NCI-H2227 treated with DMSO at 0.1 percent for 48 hours (cell line): ENCODE data around the gene SREK1IP1.
A peak's percentile ranks its signal among the peaks of the same experiment; 100 is the strongest.
"Not testable (repeated sequence)": the region's sequence is repeated elsewhere in the genome, so short reads cannot be mapped to it uniquely, and the experiment has no call there.

Source experiments
- DNase-seq: peaks from one replicate; lab custom pipeline; 2025; lab: John Stamatoyannopoulos, UW

Gene SREK1IP1

GRCh38 chr5:64763948-64764503, 4.5 kb downstream of the SREK1IP1 start:
- DNase-seq: peak; percentile 69

- no peak for DNase-seq
Measured at GRCh38 chr5:64759960-64760660, 8.4 kb downstream of the SREK1IP1 start.

- DNase-seq: no peak
Measured at GRCh38 chr5:64758901-64759300, 9.6 kb downstream of the SREK1IP1 start.

DNA sequence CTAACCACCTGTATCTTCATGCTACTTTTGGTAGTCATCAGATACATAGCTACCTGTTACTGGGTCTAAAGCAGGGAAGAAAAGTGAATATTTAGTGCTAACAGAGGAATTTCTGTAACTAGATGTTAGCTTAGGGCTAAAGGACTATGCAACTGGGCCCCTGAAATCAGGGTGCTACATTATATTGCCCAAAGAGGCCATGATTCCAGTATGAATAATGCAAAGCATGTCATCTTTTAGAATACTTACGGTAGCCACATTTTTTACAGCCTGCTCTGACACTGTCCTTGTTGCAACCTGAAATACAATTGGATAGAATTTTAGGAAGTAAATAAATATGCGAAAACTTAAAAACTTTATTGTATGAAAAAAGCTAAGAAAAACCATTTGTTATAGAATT, 14.4 kb downstream of the SREK1IP1 start:
- no peak for DNase-seq

DNA sequence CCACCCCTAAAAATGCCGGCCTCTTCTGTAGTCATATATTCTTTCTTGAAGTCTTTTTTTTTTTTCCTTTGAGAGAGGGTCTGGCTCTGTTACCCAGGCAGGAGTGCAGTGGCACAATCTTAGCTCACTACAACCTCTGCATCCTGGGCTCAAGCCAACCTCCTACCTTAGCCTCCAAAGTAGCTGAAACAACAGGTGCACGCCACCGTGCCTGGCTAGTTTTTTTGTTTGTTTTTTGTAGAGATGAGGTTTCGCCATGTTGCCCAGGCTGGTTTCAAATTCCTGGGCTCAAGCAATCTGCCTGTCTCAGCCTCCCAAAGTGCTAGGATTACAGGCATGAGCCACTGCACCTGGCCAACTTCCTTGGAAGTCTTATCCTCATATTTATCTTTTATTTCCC, 19.1 kb downstream of the SREK1IP1 start:
- DNase-seq: no peak

GRCh38 chr5:64746446-64746845, 22.0 kb downstream of the SREK1IP1 start:
- DNase-seq: no peak

DNA sequence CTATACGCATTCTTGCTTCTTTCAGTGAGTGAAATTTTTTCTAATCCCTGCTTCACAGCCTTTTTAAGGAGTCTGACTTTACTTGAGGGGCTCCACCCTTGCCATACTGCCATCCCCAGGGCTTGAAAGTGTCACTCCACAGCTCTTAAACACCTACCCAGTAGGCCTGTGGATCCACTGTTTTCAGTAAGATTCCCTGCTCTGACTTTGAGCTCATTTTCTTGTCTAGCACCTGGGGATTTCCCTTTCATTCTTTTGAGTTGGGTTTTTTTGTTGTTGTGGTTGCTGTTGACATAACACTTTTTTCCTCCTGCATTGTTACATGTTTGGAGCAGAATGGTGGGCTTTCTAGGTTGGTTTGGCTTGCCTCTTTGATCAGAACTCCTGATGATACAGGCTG, 23.6 kb downstream of the SREK1IP1 start:
- DNase-seq: no peak

GRCh38 chr5:64742821-64743220, 25.7 kb downstream of the SREK1IP1 start:
- no peak for DNase-seq

DNA sequence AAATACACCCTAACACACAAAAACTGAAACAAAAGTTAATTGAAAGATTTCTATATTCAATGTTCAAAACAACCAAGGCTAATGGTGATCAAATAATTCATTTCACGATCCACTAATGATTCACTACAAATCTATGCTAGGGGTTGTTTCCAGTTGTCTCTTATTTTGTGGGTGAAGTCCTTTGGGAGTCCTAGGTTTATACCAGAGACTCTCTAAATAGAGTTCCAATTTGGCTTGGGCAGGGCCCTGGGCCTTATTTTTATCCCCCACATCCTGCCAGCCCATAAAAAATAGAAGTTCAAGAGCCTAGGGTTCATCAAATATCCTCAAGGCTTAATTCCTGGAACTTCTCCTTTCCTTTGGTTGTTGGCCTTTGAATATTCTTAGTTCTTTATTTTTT, 26.1 kb downstream of the SREK1IP1 start:
- no peak for DNase-seq

DNA sequence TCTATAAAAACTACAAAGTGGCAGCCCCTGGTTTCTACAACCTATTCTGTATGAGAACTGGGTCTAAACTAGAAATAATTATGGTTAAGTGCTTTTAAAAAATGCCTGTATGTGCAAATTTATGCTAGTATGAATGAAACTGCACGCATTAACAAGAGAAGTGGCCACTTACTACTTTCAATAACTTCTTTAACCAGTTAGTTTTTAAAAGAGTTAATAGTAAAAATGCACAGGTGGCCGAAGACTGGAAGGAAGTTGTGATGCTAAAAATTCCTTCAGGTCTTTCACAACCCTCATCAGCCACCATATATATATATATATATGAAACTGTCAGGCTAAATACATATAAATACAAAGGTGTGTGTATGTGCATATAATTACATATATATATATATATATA, 41.3 kb downstream of the SREK1IP1 start:
- no peak for DNase-seq

DNA sequence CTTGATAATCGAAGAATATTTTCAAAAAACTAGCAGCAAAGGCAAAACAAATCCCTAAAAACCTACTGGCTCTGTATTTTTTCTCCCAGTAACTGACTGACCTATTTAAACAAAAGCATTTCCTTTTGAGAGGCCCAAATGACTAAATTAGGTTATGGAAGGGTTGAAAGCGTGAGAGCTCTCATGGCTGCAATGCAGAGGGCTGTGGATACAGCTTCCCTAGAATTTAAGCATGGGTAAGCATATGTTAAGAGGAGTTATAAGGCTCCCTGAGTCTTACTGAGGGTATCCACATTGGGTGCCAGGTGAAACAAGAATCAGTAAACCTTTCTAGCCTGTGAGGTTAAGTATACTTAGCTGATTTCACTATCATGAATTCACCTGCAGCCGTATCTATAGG, 45.9 kb downstream of the SREK1IP1 start:
- DNase-seq: no peak

- DNase-seq: not testable (repeated sequence)
Measured at GRCh38 chr5:64714495-64714894, 54.0 kb downstream of the SREK1IP1 start.

GRCh38 chr5:64707191-64707590, 61.3 kb downstream of the SREK1IP1 start:
- no peak for DNase-seq

- not testable (repeated sequence) for DNase-seq
Measured at GRCh38 chr5:64706074-64706473, 62.4 kb downstream of the SREK1IP1 start.

DNA sequence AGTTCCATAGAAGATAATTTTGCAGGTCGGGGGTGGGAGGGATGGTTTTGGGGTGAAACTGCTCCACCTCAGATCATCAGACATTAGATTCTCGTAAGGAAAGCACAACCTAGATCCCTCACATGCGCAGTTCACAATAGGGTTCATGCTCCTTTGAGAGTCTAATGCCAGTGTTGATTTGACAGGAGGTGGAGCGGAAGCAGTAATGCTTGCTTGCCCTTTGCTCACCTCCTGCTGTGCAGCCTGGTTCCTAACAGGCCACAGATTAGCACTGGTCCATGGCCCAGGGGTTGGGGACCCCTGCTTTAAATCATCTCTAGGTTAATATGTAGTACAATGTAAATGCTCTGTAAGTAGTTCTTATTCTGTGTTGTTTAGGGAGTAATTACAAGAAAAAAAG, 67.7 kb downstream of the SREK1IP1 start:
- no peak for DNase-seq

- not testable (repeated sequence) for DNase-seq
Measured at GRCh38 chr5:64696414-64696813, 72.1 kb downstream of the SREK1IP1 start.

GRCh38 chr5:64693636-64694035, 74.9 kb downstream of the SREK1IP1 start:
- no peak for DNase-seq

- no peak for DNase-seq
Measured at GRCh38 chr5:64691291-64691690, 77.2 kb downstream of the SREK1IP1 start.

GRCh38 chr5:64690417-64691151, 77.9 kb downstream of the SREK1IP1 start, which contains the start of gene SHISAL2B:
SHISAL2B (plus strand) TSS chr5:64690503; CDS start chr5:64690624, 121 bp downstream.
- DNase-seq: peak; percentile 14

GRCh38 chr5:64690104-64690416, 78.4 kb downstream of the SREK1IP1 start:
- DNase-seq: no peak

- DNase-seq: no peak
Measured at GRCh38 chr5:64688965-64689364, 79.5 kb downstream of the SREK1IP1 start.

GRCh38 chr5:64688391-64688790, 80.1 kb downstream of the SREK1IP1 start:
- no peak for DNase-seq

DNA sequence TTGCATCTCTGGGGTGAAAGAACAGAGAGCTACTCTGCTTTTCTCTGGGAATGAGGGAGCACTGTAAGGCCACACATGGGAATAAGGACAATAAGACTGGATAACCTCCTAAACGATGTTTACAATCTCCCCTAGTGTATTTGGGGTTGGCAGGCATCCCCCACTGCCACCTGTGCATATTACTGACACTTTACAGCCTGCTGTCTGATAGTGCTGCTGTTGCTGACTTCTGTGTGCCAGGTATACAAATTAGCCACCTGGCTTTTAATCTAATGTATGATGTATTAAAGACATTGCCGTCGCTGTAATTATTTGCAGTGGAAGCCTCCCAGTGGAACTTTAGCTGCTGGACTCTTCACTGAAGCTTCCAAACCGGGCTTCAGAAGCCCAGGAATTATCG, 82.6 kb downstream of the SREK1IP1 start:
- DNase-seq: no peak
